ENCODE measurements around the gene PIK3CA. TPM values are rescaled to one million over a fixed set of nuclear protein-coding genes. Genes with fewer than 3 reads are reported as not detected.
"Not testable (repeated sequence)": the region's sequence is repeated elsewhere in the genome, so short reads cannot be mapped to it uniquely, and the experiment has no call there.

Gene PIK3CA
- polyA plus RNA-seq, 4 donors: 2.2 to 18.2 (median 4.6) TPM

GRCh38 chr3:179192542-179192941 lies 44.4 kb downstream of the PIK3CA start:
- H3K27me3 ChIP-seq (ENCODE audit: control insufficient read depth in 3 of 3, insufficient read depth in 3 of 3, low read length in 3 of 3): no peaks in the 10 kb centered on the region
- H3K4me1 ChIP-seq (ENCODE audit: control insufficient read depth in 3 of 3, insufficient read depth in 2 of 3, low read depth in 1 of 3, low read length in 2 of 3): peaks cover 0 to 8% (median 0%) of the 10 kb centered on the region in 3 donors
- no peak overlapping the region for H3K4me3 ChIP-seq (ENCODE audit: low read depth in 1 of 3, low read length in 3 of 3)
- WGBS, 3 donors: 82 to 85% (median 85%) methylated on average over 3 of the region's 3 CpGs
- DNase-seq: no peak
- H3K9me3 ChIP-seq (ENCODE audit: control insufficient read depth in 2 of 2, insufficient read depth in 1 of 2, low read depth in 1 of 2, low read length in 1 of 2): peaks cover 0 to 2% of the 10 kb centered on the region in 2 donors
- H3K27ac ChIP-seq (ENCODE audit: low read depth in 1 of 3, low read length in 2 of 3): no peak overlapping the region
- H3K36me3 ChIP-seq (ENCODE audit: control insufficient read depth in 3 of 3, insufficient read depth in 2 of 3, low read depth in 1 of 3, low read length in 3 of 3): no peaks in the 10 kb centered on the region
- FAIRE-seq: no peak

- Histone ChIP-seq H3K4me3 (ENCODE audit: low read depth in 1 of 3, low read length in 3 of 3) (no peak overlapping the region), H3K4me1 (ENCODE audit: control insufficient read depth in 3 of 3, insufficient read depth in 2 of 3, low read depth in 1 of 3, low read length in 2 of 3) (peaks cover 0 to 8% (median 0%) of the 10 kb centered on the region in 3 donors), H3K36me3 (ENCODE audit: control insufficient read depth in 3 of 3, insufficient read depth in 2 of 3, low read depth in 1 of 3, low read length in 3 of 3) (no peaks in the 10 kb centered on the region), H3K27me3 (ENCODE audit: control insufficient read depth in 3 of 3, insufficient read depth in 3 of 3, low read length in 3 of 3) (no peaks in the 10 kb centered on the region), H3K9me3 (ENCODE audit: control insufficient read depth in 2 of 2, insufficient read depth in 1 of 2, low read depth in 1 of 2, low read length in 1 of 2) (peaks cover 0 to 2% of the 10 kb centered on the region in 2 donors), H3K27ac (ENCODE audit: low read depth in 1 of 3, low read length in 2 of 3) (no peak overlapping the region)
- 36 to 61% (median 44%) methylated on average over 4 of the region's 4 CpGs for WGBS, 3 donors
- FAIRE-seq (no peak), DNase-seq (no peak)
Measured at GRCh38 chr3:179194931-179195330, 46.8 kb downstream of the PIK3CA start.

GRCh38 chr3:179196098-179196497 lies 47.9 kb downstream of the PIK3CA start:
- no peak for FAIRE-seq
- H3K9me3 ChIP-seq (ENCODE audit: control insufficient read depth in 2 of 2, insufficient read depth in 1 of 2, low read depth in 1 of 2, low read length in 1 of 2): peaks cover 0 to 2% of the 10 kb centered on the region in 2 donors

DNA sequence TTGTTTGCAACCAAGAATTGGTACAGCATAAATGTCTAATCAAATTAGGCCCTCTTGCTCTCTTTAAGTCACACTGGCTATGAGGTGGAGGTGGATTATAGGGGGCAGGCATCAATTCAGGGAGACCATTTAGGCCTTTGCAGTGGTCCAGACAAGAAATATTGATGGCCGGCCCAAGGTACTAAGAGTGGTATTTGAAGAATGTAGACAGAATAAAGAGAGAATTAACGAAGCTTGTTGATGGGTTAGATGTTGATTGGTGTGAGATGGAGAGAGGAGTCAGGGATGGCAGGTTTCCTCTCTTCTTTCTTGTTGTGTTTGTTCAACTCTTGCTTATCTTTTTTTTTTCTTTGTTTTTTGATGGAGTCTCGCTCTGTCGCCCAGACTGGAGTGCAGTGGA lies 48.5 kb downstream of the PIK3CA start:
- WGBS, 3 donors: 90 to 95% (median 91%) methylated on average over 4 of the region's 4 CpGs
- no peak for FAIRE-seq
- DNase-seq: no peak
- Histone ChIP-seq H3K36me3 (ENCODE audit: control insufficient read depth in 3 of 3, insufficient read depth in 2 of 3, low read depth in 1 of 3, low read length in 3 of 3) (peaks cover 0 to 2% (median 0%) of the 10 kb centered on the region in 3 donors), H3K4me3 (ENCODE audit: low read depth in 1 of 3, low read length in 3 of 3) (no peak overlapping the region), H3K4me1 (ENCODE audit: control insufficient read depth in 3 of 3, insufficient read depth in 2 of 3, low read depth in 1 of 3, low read length in 2 of 3) (peaks cover 0 to 6% (median 0%) of the 10 kb centered on the region in 3 donors), H3K9me3 (ENCODE audit: control insufficient read depth in 2 of 2, insufficient read depth in 1 of 2, low read depth in 1 of 2, low read length in 1 of 2) (peaks cover 0 to 2% of the 10 kb centered on the region in 2 donors), H3K27ac (ENCODE audit: low read depth in 1 of 3, low read length in 2 of 3) (no peak overlapping the region), H3K27me3 (ENCODE audit: control insufficient read depth in 3 of 3, insufficient read depth in 3 of 3, low read length in 3 of 3) (no peaks in the 10 kb centered on the region)

More at GRCh38 chr3:179196098-179196497, 47.9 kb downstream of the PIK3CA start:
- DNase-seq: peak in 1 of 2 donors; percentile 13
- Histone ChIP-seq H3K27me3 (ENCODE audit: control insufficient read depth in 3 of 3, insufficient read depth in 3 of 3, low read length in 3 of 3) (no peaks in the 10 kb centered on the region), H3K27ac (ENCODE audit: low read depth in 1 of 3, low read length in 2 of 3) (no peak overlapping the region), H3K36me3 (ENCODE audit: control insufficient read depth in 3 of 3, insufficient read depth in 2 of 3, low read depth in 1 of 3, low read length in 3 of 3) (no peaks in the 10 kb centered on the region), H3K4me1 (ENCODE audit: control insufficient read depth in 3 of 3, insufficient read depth in 2 of 3, low read depth in 1 of 3, low read length in 2 of 3) (peaks cover 0 to 6% (median 0%) of the 10 kb centered on the region in 3 donors), H3K4me3 (ENCODE audit: low read depth in 1 of 3, low read length in 3 of 3) (no peak overlapping the region)
- WGBS, 3 donors: 25 to 38% (median 27%) methylated on average over 1 of the region's 1 CpG

GRCh38 chr3:179200790-179201189 lies 52.6 kb downstream of the PIK3CA start:
- H3K4me1 ChIP-seq (ENCODE audit: control insufficient read depth in 3 of 3, insufficient read depth in 2 of 3, low read depth in 1 of 3, low read length in 2 of 3): no peaks in the 10 kb centered on the region
- FAIRE-seq (no peak), DNase-seq (no peak)
- WGBS, 3 donors: 93 to 98% (median 95%) methylated on average over 2 of the region's 2 CpGs
- H3K27ac ChIP-seq (ENCODE audit: low read depth in 1 of 3, low read length in 2 of 3): no peak overlapping the region
- H3K27me3 ChIP-seq (ENCODE audit: control insufficient read depth in 3 of 3, insufficient read depth in 3 of 3, low read length in 3 of 3): no peaks in the 10 kb centered on the region
- no peak overlapping the region for H3K4me3 ChIP-seq (ENCODE audit: low read depth in 1 of 3, low read length in 3 of 3)
- peaks cover 0 to 10% (median 0%) of the 10 kb centered on the region in 3 donors for H3K36me3 ChIP-seq (ENCODE audit: control insufficient read depth in 3 of 3, insufficient read depth in 2 of 3, low read depth in 1 of 3, low read length in 3 of 3)
- H3K9me3 ChIP-seq (ENCODE audit: control insufficient read depth in 2 of 2, insufficient read depth in 1 of 2, low read depth in 1 of 2, low read length in 1 of 2): no peaks in the 10 kb centered on the region

GRCh38 chr3:179215550-179215949 lies 67.4 kb downstream of the PIK3CA start:
- peak; percentile 10 for FAIRE-seq
- not testable (repeated sequence) for DNase-seq; H3K4me1 ChIP-seq (ENCODE audit: control insufficient read depth in 3 of 3, insufficient read depth in 2 of 3, low read depth in 1 of 3, low read length in 2 of 3); H3K36me3 ChIP-seq (ENCODE audit: control insufficient read depth in 3 of 3, insufficient read depth in 2 of 3, low read depth in 1 of 3, low read length in 3 of 3); H3K4me3 ChIP-seq (ENCODE audit: low read depth in 1 of 3, low read length in 3 of 3); H3K9me3 ChIP-seq (ENCODE audit: control insufficient read depth in 2 of 2, insufficient read depth in 1 of 2, low read depth in 1 of 2, low read length in 1 of 2); H3K27ac ChIP-seq (ENCODE audit: low read depth in 1 of 3, low read length in 2 of 3); H3K27me3 ChIP-seq (ENCODE audit: control insufficient read depth in 3 of 3, insufficient read depth in 3 of 3, low read length in 3 of 3)
- 100% methylated on average over 1 of the region's 1 CpG for WGBS, 3 donors

GRCh38 chr3:179218213-179218612 lies 70.1 kb downstream of the PIK3CA start:
- not testable (repeated sequence) for H3K4me3 ChIP-seq (ENCODE audit: low read depth in 1 of 3, low read length in 3 of 3); FAIRE-seq; H3K27ac ChIP-seq (ENCODE audit: low read depth in 1 of 3, low read length in 2 of 3); H3K27me3 ChIP-seq (ENCODE audit: control insufficient read depth in 3 of 3, insufficient read depth in 3 of 3, low read length in 3 of 3); DNase-seq; H3K4me1 ChIP-seq (ENCODE audit: control insufficient read depth in 3 of 3, insufficient read depth in 2 of 3, low read depth in 1 of 3, low read length in 2 of 3); H3K9me3 ChIP-seq (ENCODE audit: control insufficient read depth in 2 of 2, insufficient read depth in 1 of 2, low read depth in 1 of 2, low read length in 1 of 2); H3K36me3 ChIP-seq (ENCODE audit: control insufficient read depth in 3 of 3, insufficient read depth in 2 of 3, low read depth in 1 of 3, low read length in 3 of 3)
- WGBS, 3 donors: 80 to 96% (median 88%) methylated on average over 1 of the region's 1 CpG

DNA sequence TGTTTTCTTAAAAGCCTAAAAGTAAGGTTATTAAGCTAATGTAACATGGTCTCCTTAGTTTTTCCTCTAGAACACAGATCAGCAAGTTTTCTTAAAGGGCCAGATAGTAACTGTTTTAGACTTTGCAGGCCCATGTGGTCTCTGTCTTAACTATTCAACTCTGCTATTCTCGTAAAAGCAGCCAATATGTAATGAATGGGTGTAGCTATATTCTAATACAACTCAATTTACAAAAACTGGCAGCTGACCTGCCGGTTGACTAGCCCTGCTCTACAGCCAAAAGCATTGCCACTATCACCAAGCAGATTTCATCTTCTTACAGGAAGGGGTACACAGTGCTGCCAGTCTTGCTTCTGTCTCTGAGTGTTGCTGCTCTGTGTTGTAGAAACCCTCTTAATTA lies 75.4 kb downstream of the PIK3CA start:
- Histone ChIP-seq H3K27me3 (ENCODE audit: control insufficient read depth in 3 of 3, insufficient read depth in 3 of 3, low read length in 3 of 3) (no peaks in the 10 kb centered on the region), H3K4me1 (ENCODE audit: control insufficient read depth in 3 of 3, insufficient read depth in 2 of 3, low read depth in 1 of 3, low read length in 2 of 3) (no peaks in the 10 kb centered on the region), H3K27ac (ENCODE audit: low read depth in 1 of 3, low read length in 2 of 3) (no peak overlapping the region), H3K9me3 (ENCODE audit: control insufficient read depth in 2 of 2, insufficient read depth in 1 of 2, low read depth in 1 of 2, low read length in 1 of 2) (no peaks in the 10 kb centered on the region), H3K36me3 (ENCODE audit: control insufficient read depth in 3 of 3, insufficient read depth in 2 of 3, low read depth in 1 of 3, low read length in 3 of 3) (peaks cover 2 to 10% (median 5%) of the 10 kb centered on the region in 3 donors), H3K4me3 (ENCODE audit: low read depth in 1 of 3, low read length in 3 of 3) (no peak overlapping the region)
- DNase-seq: no peak
- WGBS, 3 donors: 81 to 94% (median 91%) methylated on average over 2 of the region's 2 CpGs
- FAIRE-seq: no peak

- Histone ChIP-seq H3K9me3 (ENCODE audit: control insufficient read depth in 2 of 2, insufficient read depth in 1 of 2, low read depth in 1 of 2, low read length in 1 of 2) (no peaks in the 10 kb centered on the region), H3K4me1 (ENCODE audit: control insufficient read depth in 3 of 3, insufficient read depth in 2 of 3, low read depth in 1 of 3, low read length in 2 of 3) (no peaks in the 10 kb centered on the region), H3K36me3 (ENCODE audit: control insufficient read depth in 3 of 3, insufficient read depth in 2 of 3, low read depth in 1 of 3, low read length in 3 of 3) (peaks cover 2 to 10% (median 5%) of the 10 kb centered on the region in 3 donors), H3K27me3 (ENCODE audit: control insufficient read depth in 3 of 3, insufficient read depth in 3 of 3, low read length in 3 of 3) (no peaks in the 10 kb centered on the region), H3K4me3 (ENCODE audit: low read depth in 1 of 3, low read length in 3 of 3) (no peak overlapping the region), H3K27ac (ENCODE audit: low read depth in 1 of 3, low read length in 2 of 3) (no peak overlapping the region)
- WGBS, 3 donors: 91 to 94% (median 93%) methylated on average over 1 of the region's 1 CpG
- peak; percentile 90 for FAIRE-seq
- no peak for DNase-seq
Measured at GRCh38 chr3:179224584-179224983, 76.4 kb downstream of the PIK3CA start.
